ENCODE results near the gene FADS2. TPM values are rescaled to one million over a fixed set of nuclear protein-coding genes. Genes with fewer than 3 reads are reported as not detected.

Gene FADS2
- total and polyA plus RNA-seq, 9 of the 15 experiments (the other 6 are each of a cell fraction or from before 2014, with no cell fraction given): 2.9 to 42.8 (median 16.2) TPM

- TF ChIP-seq RBM22 (IDR thresholded peaks at IDR 0.05; ENCODE audit: low read depth, low read length, poor library complexity, severe bottlenecking) (peak; percentile 42), ZNF668 (CRISPR knock-in tag; IDR thresholded peaks at IDR 0.05) (no peak), RBFOX2 (IDR thresholded peaks at IDR 0.05; ENCODE audit: low read depth, low read length) (peak; percentile 96), BRD9 (IDR thresholded peaks at IDR 0.05; ENCODE audit: low read depth, partially characterized antibody) (no peak), BRD4 (IDR thresholded peaks at IDR 0.05) (peak; percentile 98; the same call in 1 of the 2 replicates), FOXP1 (CRISPR knock-in tag; IDR thresholded peaks at IDR 0.05) (peak; percentile 87), RHOXF2B (CRISPR knock-in tag; conservative IDR thresholded peaks at IDR 0.05) (0 out of 2 replicates have a peak, but pooled peaks have one; percentile 16), STAG1 (CRISPR knock-in tag; IDR thresholded peaks at IDR 0.05; ENCODE audit: borderline replicate concordance) (no peak), SIN3B (IDR thresholded peaks at IDR 0.05; ENCODE audit: low read depth) (peak; percentile 91), TAF1 (IDR thresholded peaks at IDR 0.05; ENCODE audit: control insufficient read depth, extremely low read depth, insufficient read depth, low read length, severe bottlenecking) (peak; percentile 73), L3MBTL2 (IDR thresholded peaks at IDR 0.05) (peak; percentile 85), STAT6 (CRISPR knock-in tag; IDR thresholded peaks at IDR 0.05) (0 out of 2 replicates have a peak, but pooled peaks have one; percentile 46), KLF16 (IDR thresholded peaks at IDR 0.05) (no peak), ZBED1 (IDR thresholded peaks at IDR 0.05) (0 out of 2 replicates have a peak, but pooled peaks have one; percentile 25), HMBOX1 (IDR thresholded peaks at IDR 0.05) (no peak), ZNF431 (CRISPR knock-in tag; IDR thresholded peaks at IDR 0.05) (0 out of 2 replicates have a peak, but pooled peaks have one; percentile 37), DIDO1 (tag; IDR thresholded peaks at IDR 0.05; ENCODE audit: low read depth) (peak; percentile 92), ZNF696 (CRISPR knock-in tag; conservative IDR thresholded peaks at IDR 0.05) (no peak), PML (IDR thresholded peaks at IDR 0.05; ENCODE audit: low read length) (0 out of 2 replicates have a peak, but pooled peaks have one; percentile 40)
- TF ChIP-seq, protein P1, sequence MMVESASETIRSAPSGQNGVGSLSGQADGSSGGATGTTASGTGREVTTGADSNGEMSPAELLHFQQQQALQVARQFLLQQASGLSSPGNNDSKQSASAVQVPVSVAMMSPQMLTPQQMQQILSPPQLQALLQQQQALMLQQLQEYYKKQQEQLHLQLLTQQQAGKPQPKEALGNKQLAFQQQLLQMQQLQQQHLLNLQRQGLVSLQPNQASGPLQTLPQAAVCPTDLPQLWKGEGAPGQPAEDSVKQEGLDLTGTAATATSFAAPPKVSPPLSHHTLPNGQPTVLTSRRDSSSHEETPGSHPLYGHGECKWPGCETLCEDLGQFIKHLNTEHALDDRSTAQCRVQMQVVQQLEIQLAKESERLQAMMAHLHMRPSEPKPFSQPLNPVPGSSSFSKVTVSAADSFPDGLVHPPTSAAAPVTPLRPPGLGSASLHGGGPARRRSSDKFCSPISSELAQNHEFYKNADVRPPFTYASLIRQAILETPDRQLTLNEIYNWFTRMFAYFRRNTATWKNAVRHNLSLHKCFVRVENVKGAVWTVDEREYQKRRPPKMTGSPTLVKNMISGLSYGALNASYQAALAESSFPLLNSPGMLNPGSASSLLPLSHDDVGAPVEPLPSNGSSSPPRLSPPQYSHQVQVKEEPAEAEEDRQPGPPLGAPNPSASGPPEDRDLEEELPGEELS (CRISPR knock-in tag; IDR thresholded peaks at IDR 0.05; ENCODE audit: borderline replicate concordance): no peak; the same call in none of the 2 replicates
- TF ChIP-seq, protein P2, sequence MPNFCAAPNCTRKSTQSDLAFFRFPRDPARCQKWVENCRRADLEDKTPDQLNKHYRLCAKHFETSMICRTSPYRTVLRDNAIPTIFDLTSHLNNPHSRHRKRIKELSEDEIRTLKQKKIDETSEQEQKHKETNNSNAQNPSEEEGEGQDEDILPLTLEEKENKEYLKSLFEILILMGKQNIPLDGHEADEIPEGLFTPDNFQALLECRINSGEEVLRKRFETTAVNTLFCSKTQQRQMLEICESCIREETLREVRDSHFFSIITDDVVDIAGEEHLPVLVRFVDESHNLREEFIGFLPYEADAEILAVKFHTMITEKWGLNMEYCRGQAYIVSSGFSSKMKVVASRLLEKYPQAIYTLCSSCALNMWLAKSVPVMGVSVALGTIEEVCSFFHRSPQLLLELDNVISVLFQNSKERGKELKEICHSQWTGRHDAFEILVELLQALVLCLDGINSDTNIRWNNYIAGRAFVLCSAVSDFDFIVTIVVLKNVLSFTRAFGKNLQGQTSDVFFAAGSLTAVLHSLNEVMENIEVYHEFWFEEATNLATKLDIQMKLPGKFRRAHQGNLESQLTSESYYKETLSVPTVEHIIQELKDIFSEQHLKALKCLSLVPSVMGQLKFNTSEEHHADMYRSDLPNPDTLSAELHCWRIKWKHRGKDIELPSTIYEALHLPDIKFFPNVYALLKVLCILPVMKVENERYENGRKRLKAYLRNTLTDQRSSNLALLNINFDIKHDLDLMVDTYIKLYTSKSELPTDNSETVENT (CRISPR knock-in tag; IDR thresholded peaks at IDR 0.05): no peak
Observed at GRCh38 chr11:61792310-61793082, 35.6 kb upstream of the FADS2 start, which contains the start of the genes FEN1 and TMEM258 (continued).
